Activated T-helper 2 cell treated with anti-CD3 and anti-CD28 coated beads, Interferon-gamma antibody, Interleukin-2, Interleukin-4, amounts not matched to agents 10 μg/mL and 5 μg/mL and 100 μg/mL, durations not matched to agents 14 hours and 24 hours and 36 hours (primary cell): ENCODE measurements around the gene IPO7. TPM values are rescaled to one million over a fixed set of nuclear protein-coding genes. Genes with fewer than 3 reads are reported as not detected.
"Not testable (repeated sequence)": the region's sequence is repeated elsewhere in the genome, so short reads cannot be mapped to it uniquely, and the experiment has no call there.

Source experiments
- DNase-seq: peaks from one replicate; pipeline ENCODE4 v3.0.0; 2021; ENCODE audit warnings: low spot score
- H3K27ac Mint-ChIP-seq: one replicate; pipeline ENCODE4 v1.8.0; 2021; ENCODE audit warnings: mixed read lengths
- H3K27me3 Mint-ChIP-seq: one replicate; pipeline ENCODE4 v1.8.0; 2021; ENCODE audit warnings: low read depth, mixed read lengths
- H3K36me3 Mint-ChIP-seq: one replicate; pipeline ENCODE4 v1.8.0; 2021; ENCODE audit warnings: low read depth, mixed read lengths
- H3K4me1 Mint-ChIP-seq: one replicate; pipeline ENCODE4 v1.8.0; 2021; ENCODE audit warnings: low read depth, mixed read lengths
- H3K4me3 Mint-ChIP-seq: one replicate; pipeline ENCODE4 v1.8.0; 2021; ENCODE audit warnings: low read depth, mild to moderate bottlenecking, moderate library complexity, mixed read lengths
- H3K9me3 Mint-ChIP-seq: one replicate; pipeline ENCODE4 v1.8.0; 2021; ENCODE audit warnings: mixed read lengths
- intact Hi-C: fragments of 100-400 bp; cut with micrococcal nuclease; formaldehyde crosslinking; loops from one replicate; pipeline ENCODE4 v1.15.1; 2023
- total RNA-seq: library from RNA; stranded (reverse); gene quantifications from 2 replicates; pipeline ENCODE4 v1.2.3, GENCODE V29; 2022

Gene IPO7
- total RNA-seq: 143 and 155 TPM in 2 replicates

GRCh38 chr11:9384535-9385326, at the start of gene IPO7:
IPO7 (plus strand) TSS chr11:9384652; CDS start chr11:9384764, 112 bp downstream.
- Mint-ChIP-seq H3K4me1 (peaks cover 21% of the 10 kb centered on the region), H3K4me3 (peak within 1 kb of the TSS; percentile 93), H3K27me3 (no peaks in the 10 kb centered on the region), H3K9me3 (no peaks in the 10 kb centered on the region), H3K36me3 (peaks cover 32% of the 10 kb centered on the region), H3K27ac (peak within 1 kb of the TSS; percentile 92)
- intact Hi-C loops: loop anchor here (1.0 to 5.0 kb wide), 4 partner anchors 20 to 117 kb away; partner anchors contain the start of genes DENND5A and TMEM41B
- DNase-seq: peak; percentile 87

GRCh38 chr11:9341638-9342178, 42.7 kb upstream of the IPO7 start:
- Mint-ChIP-seq H3K4me1 (no peaks in the 10 kb centered on the region), H3K27me3 (peaks cover 2% of the 10 kb centered on the region), H3K4me3 (no peak overlapping the region), H3K27ac (no peak overlapping the region), H3K9me3 (no peaks in the 10 kb centered on the region), H3K36me3 (no peaks in the 10 kb centered on the region)
- intact Hi-C loops: no loop called here
- no peak for DNase-seq

- Mint-ChIP-seq H3K27ac (no peak overlapping the region), H3K4me1 (peaks cover 21% of the 10 kb centered on the region), H3K27me3 (peaks cover 15% of the 10 kb centered on the region), H3K36me3 (no peaks in the 10 kb centered on the region), H3K4me3 (no peak overlapping the region), H3K9me3 (no peaks in the 10 kb centered on the region)
- DNase-seq: no peak
- intact Hi-C loops: no loop called here
Observed at GRCh38 chr11:9344061-9344680, 40.3 kb upstream of the IPO7 start.

GRCh38 chr11:9347100-9347499, 37.4 kb upstream of the IPO7 start:
- peak overlapping the region; percentile 12 for H3K27ac Mint-ChIP-seq
- H3K9me3 Mint-ChIP-seq: no peaks in the 10 kb centered on the region
- intact Hi-C loops: no loop called here
- peaks cover 15% of the 10 kb centered on the region for H3K27me3 Mint-ChIP-seq
- H3K36me3 Mint-ChIP-seq: no peaks in the 10 kb centered on the region
- peak; percentile 17 for DNase-seq
- H3K4me1 Mint-ChIP-seq: peaks cover 22% of the 10 kb centered on the region
- H3K4me3 Mint-ChIP-seq: no peak overlapping the region

GRCh38 chr11:9347779-9348178, 36.7 kb upstream of the IPO7 start:
- intact Hi-C loops, H3K27ac Mint-ChIP-seq, H3K9me3 Mint-ChIP-seq, H3K4me3 Mint-ChIP-seq, DNase-seq, H3K36me3 Mint-ChIP-seq: not testable (repeated sequence)
- H3K4me1 Mint-ChIP-seq: peaks cover 24% of the 10 kb centered on the region
- H3K27me3 Mint-ChIP-seq: peaks cover 15% of the 10 kb centered on the region

- intact Hi-C loops: no loop called here
- Mint-ChIP-seq H3K9me3 (no peaks in the 10 kb centered on the region), H3K4me1 (peaks cover 24% of the 10 kb centered on the region), H3K27ac (no peak overlapping the region), H3K27me3 (peaks cover 15% of the 10 kb centered on the region), H3K4me3 (no peak overlapping the region), H3K36me3 (no peaks in the 10 kb centered on the region)
- DNase-seq: no peak
Observed at GRCh38 chr11:9351321-9351881, 33.1 kb upstream of the IPO7 start.

- Mint-ChIP-seq H3K9me3 (no peaks in the 10 kb centered on the region), H3K4me3 (no peak overlapping the region), H3K4me1 (peaks cover 7% of the 10 kb centered on the region), H3K36me3 (no peaks in the 10 kb centered on the region), H3K27me3 (peaks cover 5% of the 10 kb centered on the region), H3K27ac (no peak overlapping the region)
- intact Hi-C loops: no loop called here
- no peak for DNase-seq
Observed at GRCh38 chr11:9357041-9357440, 27.4 kb upstream of the IPO7 start.

- not testable (repeated sequence) for H3K27ac Mint-ChIP-seq
Observed at GRCh38 chr11:9360862-9361622, 23.4 kb upstream of the IPO7 start.

GRCh38 chr11:9362393-9362863, 22.0 kb upstream of the IPO7 start:
- DNase-seq: no peak
- H3K9me3 Mint-ChIP-seq: no peaks in the 10 kb centered on the region
- H3K4me3 Mint-ChIP-seq: no peak overlapping the region

More at GRCh38 chr11:9360862-9361622, 23.4 kb upstream of the IPO7 start:
- not testable (repeated sequence) for H3K9me3 Mint-ChIP-seq, DNase-seq, H3K36me3 Mint-ChIP-seq, H3K4me3 Mint-ChIP-seq, H3K27me3 Mint-ChIP-seq
- intact Hi-C loops: loop anchor here (5.0 to 10.0 kb wide), 3 partner anchors 99 to 676 kb away; partner anchors contain the start of genes RPL27A and TRIM66
- peaks cover 27% of the 10 kb centered on the region for H3K4me1 Mint-ChIP-seq

GRCh38 chr11:9363954-9364912, 20.2 kb upstream of the IPO7 start:
- Mint-ChIP-seq H3K27ac (peak overlapping the region; percentile 84), H3K9me3 (no peaks in the 10 kb centered on the region), H3K36me3 (no peaks in the 10 kb centered on the region), H3K4me3 (peak overlapping the region; percentile 73), H3K4me1 (peaks cover 27% of the 10 kb centered on the region), H3K27me3 (no peaks in the 10 kb centered on the region)
- intact Hi-C loops: loop anchor here (1.0 to 10.0 kb wide), 6 partner anchors 20 to 679 kb away; partner anchors contain the start of genes IPO7, RPL27A, TMEM41B and TRIM66
- DNase-seq: peak; percentile 72

More at GRCh38 chr11:9362393-9362863, 22.0 kb upstream of the IPO7 start:
- intact Hi-C loops: loop anchor here (5.0 to 10.0 kb wide), 3 partner anchors 100 to 678 kb away; partner anchors contain the start of genes RPL27A and TRIM66
- Mint-ChIP-seq H3K4me1 (peaks cover 27% of the 10 kb centered on the region), H3K27me3 (peaks cover under 1% of the 10 kb centered on the region), H3K27ac (peak overlapping the region; percentile 29), H3K36me3 (no peaks in the 10 kb centered on the region)

- Mint-ChIP-seq H3K4me3 (no peak overlapping the region), H3K36me3 (no peaks in the 10 kb centered on the region), H3K4me1 (peaks cover 18% of the 10 kb centered on the region), H3K27ac (no peak overlapping the region), H3K9me3 (no peaks in the 10 kb centered on the region), H3K27me3 (peaks cover 5% of the 10 kb centered on the region)
- no peak for DNase-seq
- intact Hi-C loops: loop anchor here (10.0 kb wide), 1 partner anchor 683 kb away; the partner anchor contains the start of genes RPL27A and TRIM66
Observed at GRCh38 chr11:9367551-9367950, 16.9 kb upstream of the IPO7 start.
